Stimulated activated CD8-positive, alpha-beta memory T cell treated with anti-CD3 and anti-CD28 coated beads, Interleukin-12 subunit alpha, Interleukin-12 subunit beta, amount 100 ng/mL, for 1 hour (primary cell): ENCODE results near the gene ASAP2.

Source experiments
- DNase-seq: peaks from one replicate; pipeline ENCODE4 v3.0.0-alpha.2; 2020; ENCODE audit warnings: low read depth

The ASAP2 gene

GRCh38 chr2:9405636-9406035, 199.0 kb downstream of the ASAP2 start:
- DNase-seq = no peak

GRCh38 chr2:9406529-9407362, 200.1 kb downstream of the ASAP2 start:
- no peak for DNase-seq

GRCh38 chr2:9407363-9407811, 200.8 kb downstream of the ASAP2 start:
- DNase-seq = no peak

GRCh38 chr2:9408641-9409151, 202.1 kb downstream of the ASAP2 start:
- DNase-seq = no peak

- no peak for DNase-seq
Measured at GRCh38 chr2:9410108-9410507, 203.5 kb downstream of the ASAP2 start.

- DNase-seq = no peak
Measured at GRCh38 chr2:9412781-9413180, 206.2 kb downstream of the ASAP2 start.

- DNase-seq = no peak
Measured at GRCh38 chr2:9415516-9416169, 209.0 kb downstream of the ASAP2 start.

- no peak for DNase-seq
Measured at GRCh38 chr2:9416267-9416961, 209.8 kb downstream of the ASAP2 start.

GRCh38 chr2:9416962-9417316, 210.3 kb downstream of the ASAP2 start:
- no peak for DNase-seq

- no peak for DNase-seq
Measured at GRCh38 chr2:9417725-9418124, 211.1 kb downstream of the ASAP2 start.

- DNase-seq = no peak
Measured at GRCh38 chr2:9418746-9419145, 212.1 kb downstream of the ASAP2 start.

GRCh38 chr2:9419541-9419940, 212.9 kb downstream of the ASAP2 start:
- DNase-seq = no peak

- DNase-seq = no peak
Measured at GRCh38 chr2:9420495-9420894, 213.9 kb downstream of the ASAP2 start.

- peak; percentile 17 for DNase-seq
Measured at GRCh38 chr2:9422321-9423099, 215.9 kb downstream of the ASAP2 start.

GRCh38 chr2:9423100-9423921, 216.7 kb downstream of the ASAP2 start, which contains the start of the genes CPSF3 and ITGB1BP1:
TSS of gene CPSF3 (plus strand) at chr2:9423654. CDS start at chr2:9423774, 120 bp downstream.
TSS of gene ITGB1BP1 (minus strand) at chr2:9423528. CDS start at chr2:9418697, 4,831 bp downstream.
- peak; percentile 95 for DNase-seq

- DNase-seq = no peak
Measured at GRCh38 chr2:9423922-9424272, 217.3 kb downstream of the ASAP2 start.

- no peak for DNase-seq
Measured at GRCh38 chr2:9424447-9425164, 218.0 kb downstream of the ASAP2 start.

- no peak for DNase-seq
Measured at GRCh38 chr2:9428965-9429577, 222.5 kb downstream of the ASAP2 start.
